CD14-positive monocyte (primary cell): ENCODE data around the gene AKR1B1. TPM values are rescaled to one million over a fixed set of nuclear protein-coding genes. Genes with fewer than 3 reads are reported as not detected.

Experiments
- DNase-seq, 3 donors: peaks; one replicate each; pipeline ENCODE4 v3.0.0-alpha.2; 2011 to 2022
- H2AFZ ChIP-seq: 2 replicates; pipeline ENCODE4 v1.6.0; 2012; ENCODE audit warnings: mild to moderate bottlenecking, low read depth, low read length, inconsistent platforms; ENCODE audit not compliant: insufficient read depth, poor library complexity, severe bottlenecking
- H3K27ac ChIP-seq, 2 donors: 1 replicate in 1 of 2; 2 replicates in 1 of 2; pipeline ENCODE4 v1.5.1; 2012 to 2013; ENCODE audit warnings: low read length in 2 of 2, control low read depth in 1 of 2, inconsistent platforms in 1 of 2, low read depth in 1 of 2, mild to moderate bottlenecking in 1 of 2
- H3K27me3 ChIP-seq, 2 donors: one replicate each; pipeline versions ENCODE4 v1.6.0 to v1.6.1; 2011 to 2013; ENCODE audit warnings: low read length in 2 of 2; ENCODE audit not compliant: control insufficient read depth in 2 of 2, insufficient read depth in 2 of 2
- H3K36me3 ChIP-seq, 2 donors: replicated peaks in 1 of 2; 1 replicate in 1 of 2; 2 replicates in 1 of 2; pipeline versions ENCODE4 v1.5.1 to v1.6.1; 2012 to 2013; ENCODE audit warnings: low read length in 2 of 2, control low read depth in 1 of 2, inconsistent platforms in 1 of 2, mild to moderate bottlenecking in 1 of 2; ENCODE audit not compliant: insufficient read depth in 2 of 2, control insufficient read depth in 1 of 2
- H3K4me1 ChIP-seq, 2 donors: 1 replicate in 1 of 2; 2 replicates in 1 of 2; pipeline versions ENCODE4 v1.5.1 to v1.6.1; 2012 to 2013; ENCODE audit warnings: low read length in 2 of 2, control low read depth in 1 of 2, inconsistent platforms in 1 of 2, mild to moderate bottlenecking in 1 of 2, moderate library complexity in 1 of 2; ENCODE audit not compliant: insufficient read depth in 2 of 2, control insufficient read depth in 1 of 2
- H3K4me2 ChIP-seq: replicated peaks from 2 replicates; pipeline ENCODE3; 2012; ENCODE audit warnings: low read length, moderate library complexity, mild to moderate bottlenecking; ENCODE audit not compliant: poor library complexity, severe bottlenecking; ENCODE audit errors: extremely low read depth
- H3K4me3 ChIP-seq, 3 experiments: fragments of 200-600 bp in 1 of 3; sonication (generic) in 1 of 3; replicated peaks in 1 of 3; 1 replicate in 2 of 3; 2 replicates in 1 of 3; pipeline ENCODE4 v1.5.1; 2011 to 2013; ENCODE audit warnings: low read length in 3 of 3, mild to moderate bottlenecking in 3 of 3, control low read depth in 2 of 3, low read depth in 2 of 3, inconsistent platforms in 1 of 3, moderate library complexity in 1 of 3
- H3K79me2 ChIP-seq: 2 replicates; pipeline ENCODE4 v1.6.0; 2012; ENCODE audit warnings: mild to moderate bottlenecking, control low read depth, inconsistent platforms, low read length, moderate library complexity; ENCODE audit not compliant: insufficient read depth
- H3K9ac ChIP-seq: 2 replicates; pipeline ENCODE4 v1.6.0; 2017; ENCODE audit warnings: low read length, mild to moderate bottlenecking; ENCODE audit not compliant: insufficient read depth, poor library complexity, severe bottlenecking
- H3K9me3 ChIP-seq, 2 donors: replicated peaks in 1 of 2; 1 replicate in 1 of 2; 2 replicates in 1 of 2; pipeline versions ENCODE4 v1.5.1 to v1.6.1; 2012 to 2013; ENCODE audit warnings: low read length in 2 of 2, control low read depth in 1 of 2; ENCODE audit not compliant: control insufficient read depth in 1 of 2, insufficient read depth in 1 of 2
- H4K20me1 ChIP-seq: 2 replicates; pipeline ENCODE4 v1.6.0; 2012; ENCODE audit warnings: mild to moderate bottlenecking, low read length, control low read depth, moderate library complexity; ENCODE audit not compliant: insufficient read depth
- H3K27ac Mint-ChIP-seq, 7 donors: one replicate each; pipeline ENCODE4 v1.8.0; 2020; ENCODE audit warnings: mild to moderate bottlenecking in 7 of 7, mixed read lengths in 7 of 7, moderate library complexity in 6 of 7, inconsistent platforms in 2 of 7
- H3K27me3 Mint-ChIP-seq, 3 donors: one replicate each; pipeline ENCODE4 v1.8.0; 2021 to 2022; ENCODE audit warnings: low read depth in 3 of 3, mild to moderate bottlenecking in 3 of 3, mixed read lengths in 3 of 3, moderate library complexity in 3 of 3, inconsistent platforms in 1 of 3
- H3K36me3 Mint-ChIP-seq, 2 donors: one replicate each; pipeline ENCODE4 v1.8.0; 2020; ENCODE audit warnings: mixed read lengths in 2 of 2, inconsistent platforms in 1 of 2, mild to moderate bottlenecking in 1 of 2
- H3K4me1 Mint-ChIP-seq: one replicate; pipeline ENCODE4 v1.8.0; 2020; ENCODE audit warnings: mild to moderate bottlenecking, mixed read lengths
- H3K4me3 Mint-ChIP-seq, 2 donors: one replicate each; pipeline ENCODE4 v1.8.0; 2020; ENCODE audit warnings: mild to moderate bottlenecking in 2 of 2, mixed read lengths in 2 of 2, moderate library complexity in 1 of 2
- H3K9me3 Mint-ChIP-seq, 7 donors: one replicate each; pipeline ENCODE4 v1.8.0; 2020 to 2022; ENCODE audit warnings: mixed read lengths in 7 of 7, mild to moderate bottlenecking in 6 of 7, moderate library complexity in 6 of 7, inconsistent platforms in 2 of 7
- CTCF ChIP-seq: fragments of 200-600 bp; IDR thresholded peaks from one replicate; pipeline ENCODE4 v1.8.0; 2022; ENCODE audit warnings: antibody characterized with exemption, mild to moderate bottlenecking
- WGBS: methylation state at CpG from one replicate; pipeline ENCODE4 v1.1.5; 2013; ENCODE audit warnings: missing lambda C conversion rate; ENCODE audit not compliant: insufficient coverage; 5-methylcytosine and 5-hydroxymethylcytosine counted together
- intact Hi-C, 2 donors: fragments of 100-400 bp; cut with micrococcal nuclease; formaldehyde crosslinking; loops; one replicate each; pipeline versions ENCODE4 v1.15.0 to v1.15.1; 2023
- polyA plus RNA-seq, 3 donors: library from polyadenylated mRNA; depleted of rRNA in 1 of 3; unstranded in 2 of 3; stranded (reverse) in 1 of 3; fragments of 300-500 nt in 2 of 3; fragments of >200 nt in 1 of 3; fragmentation: Illumina TruSeq in 2 of 3; gene quantifications; 1 replicate in 2 of 3; 2 replicates in 1 of 3; pipeline ENCODE4 v1.2.3, GENCODE V29; 2012 to 2021

Gene AKR1B1
- polyA plus RNA-seq, 3 donors = 50.1 to 66.4 (median 62.6) TPM

- Mint-ChIP-seq H3K4me3 (no peak overlapping the region), H3K27ac (no peak overlapping the region), H3K4me1 (peaks cover 22% of the 10 kb centered on the region), H3K36me3 (peaks cover 27 to 40% of the 10 kb centered on the region in 2 donors), H3K9me3 (peaks cover 0 to 12% (median 4%) of the 10 kb centered on the region in 7 donors), H3K27me3 (peaks cover 0 to 4% (median 0%) of the 10 kb centered on the region in 3 donors)
- Histone ChIP-seq H3K4me3 (no peak overlapping the region), H3K9ac (no peak overlapping the region), H3K27ac (no peak overlapping the region), H3K4me2 (no peak overlapping the region), H3K79me2 (no peaks in the 10 kb centered on the region), H3K9me3 (peaks cover 0 to 4% of the 10 kb centered on the region in 2 donors), H2AFZ (no peak overlapping the region), H3K4me1 (peaks cover 19% of the 10 kb centered on the region in 2 donors), H3K27me3 (no peaks in the 10 kb centered on the region), H3K36me3 (peaks cover 7 to 43% of the 10 kb centered on the region in 2 donors), H4K20me1 (no peaks in the 10 kb centered on the region)
- intact Hi-C loops = no loop called here
- no peak for TF ChIP-seq CTCF
- DNase-seq = no peak
- WGBS = 100% methylated on average over 2 of the region's 4 CpGs
Observed at GRCh38 chr7:134440476-134440875, 18.4 kb downstream of the AKR1B1 start.

- Mint-ChIP-seq H3K4me1 (peaks cover 18% of the 10 kb centered on the region), H3K9me3 (peaks cover 0 to 12% (median 4%) of the 10 kb centered on the region in 7 donors), H3K4me3 (no peak overlapping the region), H3K36me3 (peaks cover 23 to 35% of the 10 kb centered on the region in 2 donors), H3K27me3 (peaks cover 0 to 4% (median 0%) of the 10 kb centered on the region in 3 donors), H3K27ac (no peak overlapping the region)
- H3K4me3 ChIP-seq = no peak overlapping the region
- peaks cover 16 to 17% of the 10 kb centered on the region in 2 donors for H3K4me1 ChIP-seq
- H3K27me3 ChIP-seq = no peaks in the 10 kb centered on the region
- TF ChIP-seq CTCF = no peak
- no peak overlapping the region for H3K9ac ChIP-seq
- H3K36me3 ChIP-seq = peaks cover 7 to 43% of the 10 kb centered on the region in 2 donors
- intact Hi-C loops = no loop called here
- H3K27ac ChIP-seq = no peak overlapping the region
- no peak overlapping the region for H2AFZ ChIP-seq
- no peaks in the 10 kb centered on the region for H4K20me1 ChIP-seq
- DNase-seq = no peak
- peaks cover 0 to 4% of the 10 kb centered on the region in 2 donors for H3K9me3 ChIP-seq
- H3K79me2 ChIP-seq = no peaks in the 10 kb centered on the region
- H3K4me2 ChIP-seq = no peak overlapping the region
- 91% methylated on average over 5 of the region's 8 CpGs for WGBS
Observed at GRCh38 chr7:134440067-134440466, 18.8 kb downstream of the AKR1B1 start.
